Measurements from ENCODE around the gene KRT40. TPM values are rescaled to one million over a fixed set of nuclear protein-coding genes. Genes with fewer than 3 reads are reported as not detected.
"Not testable (repeated sequence)": the region's sequence is repeated elsewhere in the genome, so short reads cannot be mapped to it uniquely, and the experiment has no call there.

Gene KRT40
- total RNA-seq, 1 donor from 2014 or later = not detected

DNA sequence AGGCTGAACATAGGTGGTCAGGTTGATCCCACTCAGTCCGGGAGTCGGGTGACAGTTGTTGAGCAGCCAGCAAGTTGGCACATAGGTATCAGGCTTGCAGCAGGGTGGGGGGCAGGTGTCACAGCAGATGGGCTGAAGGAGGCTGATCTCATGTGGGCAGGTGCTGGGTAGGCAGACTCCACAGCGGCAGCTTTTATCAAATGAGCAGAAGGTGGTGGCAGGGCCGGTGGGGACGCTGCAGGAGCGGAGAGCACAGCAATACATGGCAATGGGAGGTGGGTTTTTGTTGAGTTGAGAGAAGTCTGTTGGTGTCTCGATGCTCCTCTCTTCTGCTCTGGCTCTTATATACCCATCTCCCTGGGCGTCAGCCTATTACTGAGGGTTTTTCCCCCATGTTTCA lies 24.7 kb upstream of the KRT40 start, which contains the start of gene KRTAP3-1:
TSS of gene KRTAP3-1 (minus strand) at position 318 of the 400 bp plus-strand sequence. CDS start at position 264, 54 bp downstream.
- Histone ChIP-seq H3K4me1 (peaks cover 4% of the 10 kb centered on the region), H3K36me3 (no peaks in the 10 kb centered on the region), H3K9me3 (replicated peaks) (no peaks in the 10 kb centered on the region), H3K4me3 (no peak within 1 kb of the TSS), H3K27me3 (ENCODE audit: low read depth) (peaks cover 9% of the 10 kb centered on the region), H3K27ac (replicated peaks) (no peak within 1 kb of the TSS)
- intact Hi-C loops (cut with micrococcal nuclease) = no loop called here
- TF ChIP-seq CTCF (IDR thresholded peaks at IDR 0.05; ENCODE audit: borderline replicate concordance) = no peak
- DNase-seq = no peak

- Histone ChIP-seq H3K4me1 (no peaks in the 10 kb centered on the region), H3K27me3 (ENCODE audit: low read depth) (peaks cover 30% of the 10 kb centered on the region), H3K9me3 (replicated peaks) (no peaks in the 10 kb centered on the region), H3K36me3 (no peaks in the 10 kb centered on the region), H3K27ac (replicated peaks) (no peak overlapping the region), H3K4me3 (no peak overlapping the region)
- TF ChIP-seq CTCF (IDR thresholded peaks at IDR 0.05; ENCODE audit: borderline replicate concordance) = no peak
- DNase-seq = no peak
- intact Hi-C loops (cut with micrococcal nuclease) = no loop called here
Measured at GRCh38 chr17:41004397-41004796, 20.3 kb upstream of the KRT40 start.

DNA sequence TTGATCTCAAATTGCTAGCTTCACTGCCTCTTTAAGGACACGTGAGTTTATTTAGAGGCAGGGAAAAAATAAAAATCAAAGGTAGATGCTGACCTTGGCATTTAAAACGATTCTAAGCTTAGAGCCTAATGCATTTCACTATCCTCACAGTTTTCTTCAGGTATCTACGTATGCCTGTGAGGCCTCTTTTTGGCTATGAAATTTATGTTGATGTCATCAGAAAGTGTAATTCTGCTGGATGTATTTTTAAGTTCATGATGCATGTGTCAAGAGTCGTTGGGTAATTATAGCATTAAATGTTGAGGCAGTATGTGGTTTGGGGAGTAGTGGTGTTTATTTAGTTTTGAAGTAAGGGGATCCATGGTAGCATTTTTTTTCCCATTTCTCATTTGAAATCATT lies 19.8 kb upstream of the KRT40 start:
- Histone ChIP-seq H3K9me3 (replicated peaks) (no peaks in the 10 kb centered on the region), H3K27ac (replicated peaks) (no peak overlapping the region), H3K27me3 (ENCODE audit: low read depth) (peaks cover 35% of the 10 kb centered on the region), H3K4me1 (no peaks in the 10 kb centered on the region), H3K4me3 (no peak overlapping the region), H3K36me3 (no peaks in the 10 kb centered on the region)
- intact Hi-C loops (cut with micrococcal nuclease) = no loop called here
- DNase-seq = no peak
- no peak for TF ChIP-seq CTCF (IDR thresholded peaks at IDR 0.05; ENCODE audit: borderline replicate concordance)

DNA sequence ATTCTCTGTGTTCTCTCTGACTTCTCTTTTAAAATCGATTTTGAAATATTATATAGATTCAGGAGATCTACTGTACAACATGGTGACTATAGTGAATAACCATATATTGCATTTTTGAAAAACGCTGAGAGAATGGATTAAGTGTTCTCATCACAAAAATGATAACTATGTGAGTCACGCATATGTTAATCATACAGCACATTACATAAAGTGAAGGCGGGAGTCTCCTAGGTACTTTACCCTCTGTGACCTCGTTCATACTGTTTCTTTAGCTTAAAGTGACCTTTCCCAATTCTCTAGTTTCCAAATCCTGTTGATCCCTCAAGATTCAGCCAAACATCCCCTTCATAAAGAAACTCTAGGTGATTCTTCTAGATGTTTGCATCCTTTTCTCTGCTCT lies 18.7 kb upstream of the KRT40 start:
- Histone ChIP-seq H3K27ac (replicated peaks) (no peak overlapping the region), H3K4me1 (no peaks in the 10 kb centered on the region), H3K36me3 (no peaks in the 10 kb centered on the region), H3K4me3 (no peak overlapping the region), H3K27me3 (ENCODE audit: low read depth) (peaks cover 46% of the 10 kb centered on the region), H3K9me3 (replicated peaks) (no peaks in the 10 kb centered on the region)
- no peak for DNase-seq
- TF ChIP-seq CTCF (IDR thresholded peaks at IDR 0.05; ENCODE audit: borderline replicate concordance) = no peak
- intact Hi-C loops (cut with micrococcal nuclease) = no loop called here

GRCh38 chr17:41001795-41002194 lies 17.7 kb upstream of the KRT40 start:
- no peaks in the 10 kb centered on the region for H3K36me3 ChIP-seq
- H3K4me3 ChIP-seq = no peak overlapping the region
- peaks cover 56% of the 10 kb centered on the region for H3K27me3 ChIP-seq (ENCODE audit: low read depth)
- TF ChIP-seq CTCF (IDR thresholded peaks at IDR 0.05; ENCODE audit: borderline replicate concordance) = no peak
- intact Hi-C loops (cut with micrococcal nuclease) = no loop called here
- no peak for DNase-seq
- H3K27ac ChIP-seq (replicated peaks) = no peak overlapping the region
- no peaks in the 10 kb centered on the region for H3K4me1 ChIP-seq
- no peaks in the 10 kb centered on the region for H3K9me3 ChIP-seq (replicated peaks)

DNA sequence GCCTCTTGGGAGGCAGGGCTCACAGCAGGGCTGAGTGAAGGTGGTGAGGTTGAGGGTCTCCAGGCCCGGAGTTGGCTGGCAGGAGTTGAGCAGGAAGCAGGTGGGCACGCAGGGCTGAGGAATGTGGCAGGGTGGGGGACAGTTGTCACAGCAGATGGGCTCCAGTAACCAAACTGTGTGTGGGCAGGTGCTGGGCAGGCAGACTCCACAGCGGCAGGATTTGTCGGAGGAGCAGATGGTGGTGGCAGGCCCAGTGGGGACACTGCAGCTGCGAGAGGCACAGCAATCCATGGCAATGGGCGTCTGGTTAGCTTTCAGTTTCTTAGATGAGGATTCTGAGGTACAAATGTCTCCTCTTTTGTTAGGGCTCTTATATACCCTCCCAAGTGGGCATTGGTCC lies 15.4 kb upstream of the KRT40 start, which contains the start of gene KRTAP3-2:
TSS of gene KRTAP3-2 (minus strand) at position 344 of the 400 bp plus-strand sequence. CDS start at position 291, 53 bp downstream.
- H3K4me1 ChIP-seq; H3K9me3 ChIP-seq (replicated peaks); DNase-seq; H3K36me3 ChIP-seq; H3K4me3 ChIP-seq; H3K27ac ChIP-seq (replicated peaks); intact Hi-C loops (cut with micrococcal nuclease): not testable (repeated sequence)
- H3K27me3 ChIP-seq (ENCODE audit: low read depth) = peaks cover 74% of the 10 kb centered on the region
